ENCODE data around the gene OR4D9. TPM values are rescaled to one million over a fixed set of nuclear protein-coding genes. Genes with fewer than 3 reads are reported as not detected.

Gene OR4D9
- total RNA-seq, 2 experiments from 2014 or later: not detected

Other genes with a start within 250 kb of the OR4D9 start
- gene OR5AN1, start 152.6 kb upstream of the OR4D9 start, total RNA-seq: not detected
- gene OR5A2, start 85.1 kb upstream of the OR4D9 start, total RNA-seq: not detected
- gene OR5A1, start 75.1 kb upstream of the OR4D9 start, total RNA-seq: not detected
- not detected for gene OR4D6, start 54.6 kb upstream of the OR4D9 start, total RNA-seq
- not detected for gene OR4D10, start 38.2 kb upstream of the OR4D9 start, total RNA-seq
- gene OR4D11, start 8.0 kb upstream of the OR4D9 start, total RNA-seq: not detected
- gene OSBP, start 104.2 kb downstream of the OR4D9 start, total RNA-seq: 10 to 100 TPM; 33.9 to 37.0 TPM
- 10 to 100 TPM; 56.7 to 56.8 TPM for gene PATL1, start 157.5 kb downstream of the OR4D9 start, total RNA-seq
- not detected for gene OR10V1, start 202.3 kb downstream of the OR4D9 start, total RNA-seq
- gene STX3, start 243.8 kb downstream of the OR4D9 start, total RNA-seq: 1 to 10 TPM; 5.4 to 5.5 TPM